Bronchial epithelial cell (primary cell): ENCODE measurements around the gene CSNK1G1. TPM values are rescaled to one million over a fixed set of nuclear protein-coding genes. Genes with fewer than 3 reads are reported as not detected.

Source experiments
- DNase-seq: peaks from one replicate; pipeline ENCODE4 v3.0.0-alpha.2; 2010; ENCODE audit warnings: low read depth
- FAIRE-seq: peaks from 2 replicates; lab custom pipeline; 2011; peaks lifted over from hg19 to GRCh38; lab: Jason Lieb, UNC
- H3K27me3 ChIP-seq: 2 replicates; pipeline ENCODE4 v1.5.1; 2011; ENCODE audit warnings: low read length; ENCODE audit not compliant: control insufficient read depth, insufficient read depth
- H3K36me3 ChIP-seq: 2 replicates; pipeline ENCODE4 v1.5.1; 2011; ENCODE audit warnings: low read length; ENCODE audit not compliant: control insufficient read depth, insufficient read depth
- H3K4me3 ChIP-seq: 2 replicates; pipeline ENCODE4 v1.5.1; 2011; ENCODE audit warnings: mild to moderate bottlenecking, low read depth, low read length, control low read depth
- CTCF ChIP-seq: IDR thresholded peaks from 2 replicates; pipeline ENCODE4 v1.5.1; 2011; ENCODE audit warnings: mild to moderate bottlenecking, moderate library complexity, low read length, control low read depth, inconsistent platforms; ENCODE audit not compliant: insufficient read depth, severe bottlenecking
- total RNA-seq: library from RNA; depleted of rRNA; stranded (reverse); fragments of >200 nt; gene quantifications from 2 replicates; pipeline ENCODE4 v1.2.1, GENCODE V29; 2014

The CSNK1G1 gene
- total RNA-seq, 1 donor from 2014 or later = 26.3 TPM

GRCh38 chr15:64117759-64118487 is 238.1 kb downstream of the CSNK1G1 start:
- H3K36me3 ChIP-seq = peaks cover 15% of the 10 kb centered on the region
- TF ChIP-seq CTCF = no peak
- no peaks in the 10 kb centered on the region for H3K27me3 ChIP-seq
- no peak overlapping the region for H3K4me3 ChIP-seq
- FAIRE-seq = no peak
- DNase-seq = no peak

Other genes starting within 250 kb of the CSNK1G1 start
- gene SNX22, start 204.4 kb downstream of the CSNK1G1 start, total RNA-seq = under 0.01 and 0.13 TPM in 2 replicates
- 667 and 1,074 TPM in 2 replicates for gene PPIB, start 193.2 kb downstream of the CSNK1G1 start, total RNA-seq
- 1.8 and 3.2 TPM in 2 replicates for gene PCLAF, start 25.3 kb upstream of the CSNK1G1 start, total RNA-seq
- gene TRIP4, start 31.7 kb upstream of the CSNK1G1 start, total RNA-seq = 8.2 and 11.3 TPM in 2 replicates
- 11.3 and 17.0 TPM in 2 replicates for gene ZNF609, start 104.4 kb upstream of the CSNK1G1 start, total RNA-seq